ENCODE data around the gene FOLR2. TPM values are rescaled to one million over a fixed set of nuclear protein-coding genes. Genes with fewer than 3 reads are reported as not detected.

FOLR2 gene
- total RNA-seq, 1 experiment from 2014 or later = not detected

DNA sequence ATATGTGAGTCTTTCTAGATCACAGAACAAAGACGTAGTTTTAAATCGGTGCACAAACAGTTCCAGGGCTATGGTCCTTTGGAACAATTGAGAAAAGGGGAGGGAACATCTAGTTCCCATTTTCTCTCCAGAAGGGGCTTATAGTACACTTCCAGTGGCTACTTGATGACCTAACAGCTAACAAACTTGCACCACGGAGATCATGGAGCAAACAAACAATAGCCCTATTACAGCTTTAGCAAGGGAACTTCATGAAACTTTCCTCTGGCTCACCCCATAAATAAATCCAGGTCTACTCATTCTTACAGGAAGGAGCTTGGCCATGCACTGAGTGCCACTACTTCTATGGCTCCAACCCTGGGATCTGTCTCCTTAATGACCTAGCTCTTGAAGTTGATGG lies 8.3 kb upstream of the FOLR2 start:
- H3K27me3 Mint-ChIP-seq (ENCODE audit: unreplicated experiment) = peaks cover 24% of the 10 kb centered on the region
- no peaks in the 10 kb centered on the region for H3K4me1 Mint-ChIP-seq (ENCODE audit: low read depth, unreplicated experiment)
- intact Hi-C loops (cut with micrococcal nuclease; ENCODE audit: unreplicated experiment) = no loop called here
- no peak overlapping the region for H3K4me3 Mint-ChIP-seq (ENCODE audit: low read depth, unreplicated experiment)
- TF ChIP-seq, protein P1, sequence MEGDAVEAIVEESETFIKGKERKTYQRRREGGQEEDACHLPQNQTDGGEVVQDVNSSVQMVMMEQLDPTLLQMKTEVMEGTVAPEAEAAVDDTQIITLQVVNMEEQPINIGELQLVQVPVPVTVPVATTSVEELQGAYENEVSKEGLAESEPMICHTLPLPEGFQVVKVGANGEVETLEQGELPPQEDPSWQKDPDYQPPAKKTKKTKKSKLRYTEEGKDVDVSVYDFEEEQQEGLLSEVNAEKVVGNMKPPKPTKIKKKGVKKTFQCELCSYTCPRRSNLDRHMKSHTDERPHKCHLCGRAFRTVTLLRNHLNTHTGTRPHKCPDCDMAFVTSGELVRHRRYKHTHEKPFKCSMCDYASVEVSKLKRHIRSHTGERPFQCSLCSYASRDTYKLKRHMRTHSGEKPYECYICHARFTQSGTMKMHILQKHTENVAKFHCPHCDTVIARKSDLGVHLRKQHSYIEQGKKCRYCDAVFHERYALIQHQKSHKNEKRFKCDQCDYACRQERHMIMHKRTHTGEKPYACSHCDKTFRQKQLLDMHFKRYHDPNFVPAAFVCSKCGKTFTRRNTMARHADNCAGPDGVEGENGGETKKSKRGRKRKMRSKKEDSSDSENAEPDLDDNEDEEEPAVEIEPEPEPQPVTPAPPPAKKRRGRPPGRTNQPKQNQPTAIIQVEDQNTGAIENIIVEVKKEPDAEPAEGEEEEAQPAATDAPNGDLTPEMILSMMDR (IDR thresholded peaks at IDR 0.05; ENCODE audit: unreplicated experiment) = no peak
- CTCF ChIA-PET = no interaction called here
- H3K9me3 Mint-ChIP-seq (ENCODE audit: low read depth, unreplicated experiment) = no peaks in the 10 kb centered on the region
- no peak overlapping the region for H3K27ac Mint-ChIP-seq (ENCODE audit: unreplicated experiment)
- no peak for DNase-seq
- no TSS peak for BruUV-seq (replicated peaks)
- H3K36me3 Mint-ChIP-seq (ENCODE audit: insufficient read depth, unreplicated experiment) = no peaks in the 10 kb centered on the region

DNA sequence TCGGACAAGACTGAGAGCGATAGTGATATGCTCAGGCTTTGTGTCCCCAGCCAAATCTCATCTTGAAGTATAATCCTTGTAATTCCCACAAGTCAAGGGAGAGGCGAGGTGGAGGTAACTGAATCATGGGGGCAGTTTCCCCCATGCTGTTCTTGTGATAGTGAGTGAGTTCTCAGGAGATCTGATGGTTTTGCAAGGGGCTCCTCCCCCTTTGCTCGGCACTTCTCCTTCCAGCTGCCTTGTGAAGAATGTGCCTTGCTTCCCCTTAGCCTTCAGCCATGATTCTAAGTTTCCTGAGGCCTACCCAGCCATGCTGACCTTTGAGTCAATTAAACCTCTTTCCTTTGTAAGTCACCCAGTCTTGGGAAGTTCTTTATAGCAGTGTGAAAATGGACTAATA lies 7.5 kb upstream of the FOLR2 start:
- no TSS peak for BruUV-seq (replicated peaks)
- H3K27ac Mint-ChIP-seq (ENCODE audit: unreplicated experiment) = no peak overlapping the region
- CTCF ChIA-PET = no interaction called here
- H3K4me3 Mint-ChIP-seq (ENCODE audit: low read depth, unreplicated experiment) = no peak overlapping the region
- no peaks in the 10 kb centered on the region for H3K36me3 Mint-ChIP-seq (ENCODE audit: insufficient read depth, unreplicated experiment)
- H3K4me1 Mint-ChIP-seq (ENCODE audit: low read depth, unreplicated experiment) = no peaks in the 10 kb centered on the region
- H3K9me3 Mint-ChIP-seq (ENCODE audit: low read depth, unreplicated experiment) = no peaks in the 10 kb centered on the region
- intact Hi-C loops (cut with micrococcal nuclease; ENCODE audit: unreplicated experiment) = no loop called here
- peaks cover 25% of the 10 kb centered on the region for H3K27me3 Mint-ChIP-seq (ENCODE audit: unreplicated experiment)
- no peak for DNase-seq
- TF ChIP-seq, protein P1 (IDR thresholded peaks at IDR 0.05; ENCODE audit: unreplicated experiment) = no peak

DNA sequence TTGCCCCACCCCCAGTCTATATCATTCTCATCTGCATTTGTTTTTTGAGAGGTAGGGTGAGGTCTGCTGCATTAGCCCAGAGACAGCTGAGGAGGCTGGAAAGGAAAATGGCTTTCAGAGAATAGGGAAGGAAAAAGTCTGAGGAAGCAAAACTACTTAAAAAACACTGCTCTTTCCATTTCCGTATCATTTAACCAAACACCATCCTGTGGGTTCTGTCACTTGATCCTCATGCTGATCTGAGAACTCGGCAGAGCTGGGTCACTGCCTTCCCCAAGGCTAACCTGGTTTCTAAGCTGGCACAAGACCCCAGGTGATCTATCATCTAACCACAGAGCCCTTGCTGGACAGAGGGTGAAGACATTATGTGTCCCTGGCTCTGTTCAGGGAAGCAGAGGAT lies 1.2 kb downstream of the FOLR2 start:
- H3K9me3 Mint-ChIP-seq (ENCODE audit: low read depth, unreplicated experiment) = no peaks in the 10 kb centered on the region
- no peak overlapping the region for H3K27ac Mint-ChIP-seq (ENCODE audit: unreplicated experiment)
- H3K36me3 Mint-ChIP-seq (ENCODE audit: insufficient read depth, unreplicated experiment) = peaks cover 2% of the 10 kb centered on the region
- BruUV-seq (replicated peaks) = no TSS peak
- CTCF ChIA-PET = no interaction called here
- TF ChIP-seq, protein P1 (IDR thresholded peaks at IDR 0.05; ENCODE audit: unreplicated experiment) = no peak
- intact Hi-C loops (cut with micrococcal nuclease; ENCODE audit: unreplicated experiment) = no loop called here
- DNase-seq = no peak
- H3K4me3 Mint-ChIP-seq (ENCODE audit: low read depth, unreplicated experiment) = no peak overlapping the region
- peaks cover 51% of the 10 kb centered on the region for H3K27me3 Mint-ChIP-seq (ENCODE audit: unreplicated experiment)
- peaks cover 8% of the 10 kb centered on the region for H3K4me1 Mint-ChIP-seq (ENCODE audit: low read depth, unreplicated experiment)

DNA sequence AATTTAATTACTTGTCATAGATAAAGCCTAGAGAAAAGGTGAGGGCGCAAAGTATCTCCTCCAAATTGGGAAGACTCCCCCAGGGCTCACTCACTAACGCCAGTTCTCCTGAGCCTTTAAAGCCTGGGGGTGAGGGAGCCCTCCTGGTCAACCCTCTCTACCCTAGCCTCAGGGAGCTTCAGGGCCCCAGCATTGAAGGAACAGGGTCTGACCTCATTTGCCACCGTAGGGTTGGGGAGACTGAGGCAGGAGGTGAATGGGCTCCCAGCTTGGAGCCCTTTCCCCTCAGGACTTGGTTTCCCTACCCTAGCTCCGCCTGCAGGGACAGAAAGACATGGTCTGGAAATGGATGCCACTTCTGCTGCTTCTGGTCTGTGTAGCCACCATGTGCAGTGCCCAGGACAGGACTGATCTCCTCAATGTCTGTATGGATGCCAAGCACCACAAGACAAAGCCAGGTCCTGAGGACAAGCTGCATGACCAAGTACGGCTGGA lies 1.7 kb downstream of the FOLR2 start:
- no TSS peak for BruUV-seq (replicated peaks)
- peaks cover 7% of the 10 kb centered on the region for H3K36me3 Mint-ChIP-seq (ENCODE audit: insufficient read depth, unreplicated experiment)
- H3K27me3 Mint-ChIP-seq (ENCODE audit: unreplicated experiment) = peaks cover 51% of the 10 kb centered on the region
- H3K4me3 Mint-ChIP-seq (ENCODE audit: low read depth, unreplicated experiment) = no peak overlapping the region
- no peaks in the 10 kb centered on the region for H3K9me3 Mint-ChIP-seq (ENCODE audit: low read depth, unreplicated experiment)
- no peak overlapping the region for H3K27ac Mint-ChIP-seq (ENCODE audit: unreplicated experiment)
- TF ChIP-seq, protein P1 (IDR thresholded peaks at IDR 0.05; ENCODE audit: unreplicated experiment) = no peak
- CTCF ChIA-PET = no interaction called here
- DNase-seq = no peak
- H3K4me1 Mint-ChIP-seq (ENCODE audit: low read depth, unreplicated experiment) = peaks cover 8% of the 10 kb centered on the region
- intact Hi-C loops (cut with micrococcal nuclease; ENCODE audit: unreplicated experiment) = no loop called here
